HEK293T (cell line): ENCODE data around the gene AMIGO3.

Experiments used
- CTCF ChIA-PET: fragments of 350-600 bp; formaldehyde crosslinking; extraction: SDS; loops from one replicate; lab custom pipeline; 2021; ENCODE audit warnings: antibody characterized with exemption, inconsistent platforms; lab: Yijun Ruan, JAX
- POLR2A ChIA-PET: fragments of 350-600 bp; formaldehyde crosslinking; extraction: SDS; loops from one replicate; lab custom pipeline; 2020; ENCODE audit warnings: antibody characterized with exemption, inconsistent platforms; lab: Yijun Ruan, JAX
- DNase-seq: peaks from one replicate; pipeline ENCODE4 v3.0.0; 2012; ENCODE audit warnings: mixed read lengths; ENCODE audit errors: extremely low spot score
- ARNT ChIP-seq: fragments of 450-650 bp; IDR thresholded peaks from 2 replicates; pipeline ENCODE4 v1.6.1; 2017; ENCODE audit warnings: mild to moderate bottlenecking
- BHLHE40 ChIP-seq: fragments of 450-650 bp; IDR thresholded peaks from 2 replicates; pipeline ENCODE4 v1.6.1; 2016; ENCODE audit warnings: mild to moderate bottlenecking, moderate library complexity, borderline replicate concordance
- CTBP1 ChIP-seq: fragments of 450-650 bp; IDR thresholded peaks from 2 replicates; pipeline ENCODE4 v1.6.1; 2016; ENCODE audit warnings: borderline replicate concordance
- ELF4 ChIP-seq: fragments of 450-650 bp; IDR thresholded peaks from 2 replicates; pipeline ENCODE4 v1.6.1; 2017; ENCODE audit warnings: antibody characterized with exemption
- FOXA1 ChIP-seq: fragments of 450-650 bp; IDR thresholded peaks from 2 replicates; pipeline ENCODE4 v1.6.1; 2016; ENCODE audit warnings: mild to moderate bottlenecking
- FOXK2 ChIP-seq: fragments of 450-650 bp; IDR thresholded peaks from 2 replicates; pipeline ENCODE4 v1.6.1; 2016; ENCODE audit warnings: mild to moderate bottlenecking
- FOXM1 ChIP-seq: fragments of 450-650 bp; IDR thresholded peaks from 2 replicates; pipeline ENCODE4 v1.6.1; 2017; ENCODE audit warnings: mild to moderate bottlenecking, borderline replicate concordance
- HDGF ChIP-seq: fragments of 450-650 bp; IDR thresholded peaks from 2 replicates; pipeline ENCODE4 v1.6.1; 2017; ENCODE audit warnings: antibody characterized with exemption, borderline replicate concordance
- L3MBTL2 ChIP-seq: fragments of 450-650 bp; conservative IDR thresholded peaks from 2 replicates; pipeline ENCODE4 v1.6.1; 2016; ENCODE audit warnings: mild to moderate bottlenecking
- LEF1 ChIP-seq: fragments of 450-650 bp; IDR thresholded peaks from 2 replicates; pipeline ENCODE4 v1.6.1; 2017; ENCODE audit warnings: mild to moderate bottlenecking, borderline replicate concordance
- NFRKB ChIP-seq: fragments of 450-650 bp; IDR thresholded peaks from 2 replicates; pipeline ENCODE4 v1.6.1; 2016; ENCODE audit warnings: mild to moderate bottlenecking, moderate library complexity
- PKNOX1 ChIP-seq: fragments of 450-650 bp; IDR thresholded peaks from 2 replicates; pipeline ENCODE4 v1.6.1; 2016
- SP1 ChIP-seq: fragments of 450-650 bp; IDR thresholded peaks from 2 replicates; pipeline ENCODE4 v1.6.1; 2017
- SUZ12 ChIP-seq: fragments of 450-650 bp; IDR thresholded peaks from 2 replicates; pipeline ENCODE4 v1.6.1; 2016; ENCODE audit warnings: mild to moderate bottlenecking
- TARDBP ChIP-seq: fragments of 450-650 bp; IDR thresholded peaks from 2 replicates; pipeline ENCODE4 v1.6.1; 2016
- ZNF384 ChIP-seq: fragments of 450-650 bp; IDR thresholded peaks from 2 replicates; pipeline ENCODE4 v1.6.1; 2016

Gene AMIGO3

GRCh38 chr3:49668861-49669260 lies 50.6 kb downstream of the AMIGO3 start:
- TF ChIP-seq TARDBP = no peak
- no peak for TF ChIP-seq LEF1
- no peak for TF ChIP-seq NFRKB
- no peak for TF ChIP-seq SUZ12
- TF ChIP-seq PKNOX1 = no peak
- TF ChIP-seq SP1 = no peak
- TF ChIP-seq CTBP1 = no peak
- no peak for TF ChIP-seq ELF4
- no peak for TF ChIP-seq L3MBTL2
- no peak for TF ChIP-seq HDGF
- no peak for TF ChIP-seq ARNT
- TF ChIP-seq FOXK2 = no peak
- no peak for TF ChIP-seq BHLHE40
- no peak for TF ChIP-seq ZNF384
- TF ChIP-seq FOXM1 = no peak
- no peak for TF ChIP-seq FOXA1
- CTCF ChIA-PET = interaction anchor here (1.1 to 1.6 kb wide), 2 partner anchors 61 to 129 kb away, joined by 5 to 6 read pairs; no protein-coding TSS in a partner anchor
- POLR2A ChIA-PET = interaction anchor here (0.9 to 1.8 kb wide), 2 partner anchors 129 to 214 kb away, joined by 3 to 10 read pairs; no protein-coding TSS in a partner anchor
- DNase-seq = no peak

- POLR2A ChIA-PET = interaction anchor here (1.8 kb wide), 1 partner anchor 128 kb away, joined by 10 read pairs; no protein-coding TSS in a partner anchor
- DNase-seq = no peak
- TF ChIP-seq BHLHE40 (no peak), L3MBTL2 (no peak), FOXA1 (no peak), PKNOX1 (no peak), HDGF (no peak), SUZ12 (no peak), TARDBP (no peak)
- CTCF ChIA-PET = interaction anchor here (1.1 to 1.6 kb wide), 2 partner anchors 61 to 129 kb away, joined by 5 to 6 read pairs; no protein-coding TSS in a partner anchor
Measured at GRCh38 chr3:49668414-49668797, 51.1 kb downstream of the AMIGO3 start.

GRCh38 chr3:49667701-49668413 lies 51.6 kb downstream of the AMIGO3 start:
- DNase-seq = no peak
- CTCF ChIA-PET = no interaction called here
- POLR2A ChIA-PET = no interaction called here
- TF ChIP-seq SP1 (no peak), FOXA1 (no peak), PKNOX1 (no peak), NFRKB (no peak), SUZ12 (no peak), ELF4 (no peak)
